SK-N-SH treated with all-trans-retinoic acid at 6 μM for 48 hours (cell line): ENCODE data around the gene NXF1.
"Not testable (repeated sequence)": the region's sequence is repeated elsewhere in the genome, so short reads cannot be mapped to it uniquely, and the experiment has no call there.

Source experiments
- ATAC-seq: fragments of 200-7000 bp; cut with Tn5 transposase; 3 replicates; pipeline ENCODE4 v1.9.1; 2020; ENCODE audit warnings: mild to moderate bottlenecking, moderate library complexity
- ARNTL ChIP-seq: fragments of 450-650 bp; formaldehyde crosslinking; IDR thresholded peaks from 2 replicates; pipeline ENCODE4 v1.5.0; 2020; ENCODE audit warnings: low read depth, mild to moderate bottlenecking, moderate library complexity, borderline replicate concordance
- BACH2 ChIP-seq: fragments of 250-450 bp; sonication (Bioruptor Pico); IDR thresholded peaks from 2 replicates; pipeline ENCODE4 v1.9.0; 2021; ENCODE audit warnings: mild to moderate bottlenecking, borderline replicate concordance
- CSDC2 ChIP-seq: fragments of 250-450 bp; sonication (Bioruptor Pico); IDR thresholded peaks from 2 replicates; pipeline ENCODE4 v1.5.0; 2020; ENCODE audit warnings: mild to moderate bottlenecking, moderate library complexity
- ESRRG ChIP-seq: fragments of 250-450 bp; sonication (Bioruptor Pico); IDR thresholded peaks from 2 replicates; pipeline ENCODE4 v1.6.1; 2021; ENCODE audit warnings: mild to moderate bottlenecking
- GLIS3 ChIP-seq: fragments of 250-450 bp; sonication (Bioruptor Pico); IDR thresholded peaks from 2 replicates; pipeline ENCODE4 v1.5.0; 2020; ENCODE audit warnings: mild to moderate bottlenecking, moderate library complexity
- ISL1 ChIP-seq: fragments of 250-450 bp; sonication (Bioruptor Pico); IDR thresholded peaks from 2 replicates; pipeline ENCODE4 v2.1.2; 2022; ENCODE audit warnings: mild to moderate bottlenecking, moderate library complexity
- OSR1 ChIP-seq: fragments of 250-450 bp; sonication (Bioruptor Pico); IDR thresholded peaks from 2 replicates; pipeline ENCODE4 v1.8.0; 2022; ENCODE audit warnings: moderate library complexity, mild to moderate bottlenecking, inconsistent platforms
- PPARA ChIP-seq: fragments of 250-450 bp; sonication (Bioruptor Pico); IDR thresholded peaks from 2 replicates; pipeline ENCODE4 v1.5.0; 2020; ENCODE audit warnings: mild to moderate bottlenecking, borderline replicate concordance
- SNAI2 ChIP-seq: fragments of 250-450 bp; sonication (Bioruptor Pico); IDR thresholded peaks from 2 replicates; pipeline ENCODE4 v1.5.0; 2020; ENCODE audit warnings: mild to moderate bottlenecking, moderate library complexity
- TCF4 ChIP-seq: fragments of 250-450 bp; sonication (Bioruptor Pico); IDR thresholded peaks from 2 replicates; pipeline ENCODE4 v1.8.0; 2021; ENCODE audit warnings: mild to moderate bottlenecking, moderate library complexity, borderline replicate concordance
- TOX ChIP-seq: fragments of 250-450 bp; sonication (Bioruptor Pico); IDR thresholded peaks from 2 replicates; pipeline ENCODE4 v1.8.0; 2021; ENCODE audit warnings: mild to moderate bottlenecking, moderate library complexity, borderline replicate concordance
- ZC3H10 ChIP-seq: fragments of 250-450 bp; sonication (Bioruptor Pico); IDR thresholded peaks from 2 replicates; pipeline ENCODE4 v1.5.1; 2021; ENCODE audit warnings: mild to moderate bottlenecking, moderate library complexity
- ZFP3 ChIP-seq: fragments of 250-450 bp; sonication (Bioruptor Pico); IDR thresholded peaks from 2 replicates; pipeline ENCODE4 v1.5.0; 2020; ENCODE audit warnings: mild to moderate bottlenecking, moderate library complexity
- ZFP30 ChIP-seq: fragments of 450-650 bp; formaldehyde crosslinking; IDR thresholded peaks from 2 replicates; pipeline ENCODE4 v1.5.0; 2022; ENCODE audit warnings: mild to moderate bottlenecking, moderate library complexity
- ZNF565 ChIP-seq: fragments of 450-650 bp; formaldehyde crosslinking; conservative IDR thresholded peaks from 2 replicates; pipeline ENCODE4 v1.5.0; 2020; ENCODE audit warnings: low read depth, mild to moderate bottlenecking, moderate library complexity
- ZNF70 ChIP-seq: fragments of 450-650 bp; formaldehyde crosslinking; IDR thresholded peaks from 2 replicates; pipeline ENCODE4 v1.5.0; 2020; ENCODE audit warnings: mild to moderate bottlenecking, moderate library complexity
- ZNF8 ChIP-seq: fragments of 450-650 bp; formaldehyde crosslinking; IDR thresholded peaks from 2 replicates; pipeline ENCODE4 v1.5.0; 2020; ENCODE audit warnings: mild to moderate bottlenecking, moderate library complexity
- TF ChIP-seq, protein P1 (sequence below): fragments of 250-450 bp; sonication (Bioruptor Pico); IDR thresholded peaks from 2 replicates; pipeline ENCODE4 v1.8.0; 2020; ENCODE audit warnings: mild to moderate bottlenecking, moderate library complexity, borderline replicate concordance
- TF ChIP-seq, protein P2 (sequence below): fragments of 250-450 bp; sonication (Bioruptor Pico); IDR thresholded peaks from 2 replicates; pipeline ENCODE4 v1.5.1; 2021; ENCODE audit warnings: mild to moderate bottlenecking, moderate library complexity
- TF ChIP-seq, protein P3 (sequence below): fragments of 250-450 bp; sonication (Bioruptor Pico); IDR thresholded peaks from 2 replicates; pipeline ENCODE4 v1.8.0; 2021; ENCODE audit warnings: low read depth, mild to moderate bottlenecking, moderate library complexity, borderline replicate concordance
- TF ChIP-seq, protein P4 (sequence below): fragments of 250-450 bp; sonication (Bioruptor Pico); IDR thresholded peaks from 2 replicates; pipeline ENCODE4 v1.5.0; 2020; ENCODE audit warnings: mild to moderate bottlenecking, moderate library complexity

Gene NXF1

DNA sequence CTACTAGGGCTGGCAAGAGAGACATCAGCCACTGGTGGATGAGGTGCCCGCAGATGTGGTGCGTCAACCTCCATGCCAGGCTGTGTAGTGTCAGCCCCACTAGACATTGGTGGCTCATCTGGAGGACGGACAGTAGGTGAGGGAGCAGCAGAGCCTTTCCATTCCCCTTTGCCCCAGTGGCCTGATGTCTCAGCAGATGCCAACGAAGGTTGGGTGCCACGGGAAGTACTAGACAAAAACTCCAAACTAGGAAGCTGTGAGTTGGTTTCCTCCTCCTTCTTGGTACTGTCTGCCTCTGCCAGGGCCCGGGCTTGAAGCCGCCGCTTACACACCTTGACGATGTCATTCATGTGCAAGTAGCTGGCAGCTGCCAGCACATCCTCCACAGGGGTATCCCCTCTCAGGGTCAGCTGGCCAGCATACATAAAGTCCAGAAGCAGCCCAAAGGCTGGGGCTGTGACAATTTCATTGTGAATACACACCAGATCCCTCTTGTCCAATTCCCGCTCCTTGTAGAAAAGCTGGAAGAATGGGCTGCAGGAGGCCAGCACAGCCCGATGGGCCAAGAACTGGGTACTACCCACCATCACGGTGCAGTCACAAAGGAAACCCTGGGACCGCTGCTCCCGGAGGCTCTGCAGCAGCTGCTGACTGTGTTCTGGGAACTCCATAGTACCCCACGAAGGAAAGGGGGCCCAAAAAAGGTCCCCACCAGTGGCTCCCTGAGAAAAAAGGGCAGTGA, 52.1 kb downstream of the NXF1 start:
- ATAC-seq, result peak; percentile 2; the same call in 2 of the 3 replicates
- TF ChIP-seq ISL1, result no peak
- no peak for TF ChIP-seq TOX (CRISPR knock-in tag)
- no peak for TF ChIP-seq ESRRG (CRISPR knock-in tag)
- no peak for TF ChIP-seq ZNF8
- no peak for TF ChIP-seq PPARA (CRISPR knock-in tag)
- no peak for TF ChIP-seq ARNTL (CRISPR knock-in tag)
- TF ChIP-seq ZC3H10 (CRISPR knock-in tag), result no peak
- TF ChIP-seq BACH2 (CRISPR knock-in tag), result no peak
- no peak for TF ChIP-seq SNAI2 (CRISPR knock-in tag)
- TF ChIP-seq, protein P1, sequence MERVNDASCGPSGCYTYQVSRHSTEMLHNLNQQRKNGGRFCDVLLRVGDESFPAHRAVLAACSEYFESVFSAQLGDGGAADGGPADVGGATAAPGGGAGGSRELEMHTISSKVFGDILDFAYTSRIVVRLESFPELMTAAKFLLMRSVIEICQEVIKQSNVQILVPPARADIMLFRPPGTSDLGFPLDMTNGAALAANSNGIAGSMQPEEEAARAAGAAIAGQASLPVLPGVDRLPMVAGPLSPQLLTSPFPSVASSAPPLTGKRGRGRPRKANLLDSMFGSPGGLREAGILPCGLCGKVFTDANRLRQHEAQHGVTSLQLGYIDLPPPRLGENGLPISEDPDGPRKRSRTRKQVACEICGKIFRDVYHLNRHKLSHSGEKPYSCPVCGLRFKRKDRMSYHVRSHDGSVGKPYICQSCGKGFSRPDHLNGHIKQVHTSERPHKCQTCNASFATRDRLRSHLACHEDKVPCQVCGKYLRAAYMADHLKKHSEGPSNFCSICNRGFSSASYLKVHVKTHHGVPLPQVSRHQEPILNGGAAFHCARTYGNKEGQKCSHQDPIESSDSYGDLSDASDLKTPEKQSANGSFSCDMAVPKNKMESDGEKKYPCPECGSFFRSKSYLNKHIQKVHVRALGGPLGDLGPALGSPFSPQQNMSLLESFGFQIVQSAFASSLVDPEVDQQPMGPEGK (CRISPR knock-in tag), result no peak
- TF ChIP-seq, protein P2, sequence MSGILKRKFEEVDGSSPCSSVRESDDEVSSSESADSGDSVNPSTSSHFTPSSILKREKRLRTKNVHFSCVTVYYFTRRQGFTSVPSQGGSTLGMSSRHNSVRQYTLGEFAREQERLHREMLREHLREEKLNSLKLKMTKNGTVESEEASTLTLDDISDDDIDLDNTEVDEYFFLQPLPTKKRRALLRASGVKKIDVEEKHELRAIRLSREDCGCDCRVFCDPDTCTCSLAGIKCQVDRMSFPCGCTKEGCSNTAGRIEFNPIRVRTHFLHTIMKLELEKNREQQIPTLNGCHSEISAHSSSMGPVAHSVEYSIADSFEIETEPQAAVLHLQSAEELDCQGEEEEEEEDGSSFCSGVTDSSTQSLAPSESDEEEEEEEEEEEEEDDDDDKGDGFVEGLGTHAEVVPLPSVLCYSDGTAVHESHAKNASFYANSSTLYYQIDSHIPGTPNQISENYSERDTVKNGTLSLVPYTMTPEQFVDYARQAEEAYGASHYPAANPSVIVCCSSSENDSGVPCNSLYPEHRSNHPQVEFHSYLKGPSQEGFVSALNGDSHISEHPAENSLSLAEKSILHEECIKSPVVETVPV, result no peak
- TF ChIP-seq, all 23 proteins: peak for 0

DNA sequence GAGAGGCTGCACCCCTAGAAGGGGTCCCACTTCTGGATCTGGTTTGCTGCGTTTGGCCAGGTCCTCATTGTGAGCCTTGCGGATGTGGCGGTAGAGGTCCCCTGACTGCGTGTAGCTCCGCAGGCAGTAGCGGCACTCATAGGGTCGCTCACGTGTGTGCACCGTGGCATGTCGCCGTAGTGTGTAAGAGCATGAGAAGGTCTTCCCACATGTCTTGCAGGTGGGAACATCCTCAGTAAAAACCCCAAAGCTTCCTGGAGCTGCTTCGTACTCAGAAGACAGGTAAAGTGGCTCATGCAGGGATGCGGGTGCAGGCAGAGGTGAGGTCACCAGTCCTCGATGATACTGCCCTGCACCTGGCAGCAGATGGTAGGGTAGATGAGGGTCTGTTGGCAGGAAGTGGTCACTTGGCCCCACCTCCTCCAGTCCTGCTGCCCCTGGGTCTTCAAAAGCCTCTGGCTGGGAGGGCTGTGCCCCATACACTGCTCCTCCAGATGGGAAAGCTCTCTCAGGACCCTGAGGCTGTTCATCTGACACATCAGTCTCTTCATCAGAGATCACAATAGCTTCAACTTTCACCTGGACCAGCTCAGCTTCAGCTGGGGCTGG, 53.0 kb downstream of the NXF1 start:
- TF ChIP-seq, protein P1 (CRISPR knock-in tag), result no peak
- TF ChIP-seq PPARA (CRISPR knock-in tag), result no peak
- TF ChIP-seq SNAI2 (CRISPR knock-in tag), result no peak
- TF ChIP-seq ZNF565 (CRISPR knock-in tag), result no peak
- TF ChIP-seq ARNTL (CRISPR knock-in tag), result no peak
- TF ChIP-seq, protein P3, sequence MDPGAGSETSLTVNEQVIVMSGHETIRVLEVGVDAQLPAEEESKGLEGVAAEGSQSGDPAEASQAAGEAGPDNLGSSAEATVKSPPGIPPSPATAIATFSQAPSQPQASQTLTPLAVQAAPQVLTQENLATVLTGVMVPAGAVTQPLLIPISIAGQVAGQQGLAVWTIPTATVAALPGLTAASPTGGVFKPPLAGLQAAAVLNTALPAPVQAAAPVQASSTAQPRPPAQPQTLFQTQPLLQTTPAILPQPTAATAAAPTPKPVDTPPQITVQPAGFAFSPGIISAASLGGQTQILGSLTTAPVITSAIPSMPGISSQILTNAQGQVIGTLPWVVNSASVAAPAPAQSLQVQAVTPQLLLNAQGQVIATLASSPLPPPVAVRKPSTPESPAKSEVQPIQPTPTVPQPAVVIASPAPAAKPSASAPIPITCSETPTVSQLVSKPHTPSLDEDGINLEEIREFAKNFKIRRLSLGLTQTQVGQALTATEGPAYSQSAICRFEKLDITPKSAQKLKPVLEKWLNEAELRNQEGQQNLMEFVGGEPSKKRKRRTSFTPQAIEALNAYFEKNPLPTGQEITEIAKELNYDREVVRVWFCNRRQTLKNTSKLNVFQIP (CRISPR knock-in tag), result no peak
- TF ChIP-seq ESRRG (CRISPR knock-in tag), result no peak
- TF ChIP-seq ZFP3 (CRISPR knock-in tag), result no peak
- TF ChIP-seq, protein P4, sequence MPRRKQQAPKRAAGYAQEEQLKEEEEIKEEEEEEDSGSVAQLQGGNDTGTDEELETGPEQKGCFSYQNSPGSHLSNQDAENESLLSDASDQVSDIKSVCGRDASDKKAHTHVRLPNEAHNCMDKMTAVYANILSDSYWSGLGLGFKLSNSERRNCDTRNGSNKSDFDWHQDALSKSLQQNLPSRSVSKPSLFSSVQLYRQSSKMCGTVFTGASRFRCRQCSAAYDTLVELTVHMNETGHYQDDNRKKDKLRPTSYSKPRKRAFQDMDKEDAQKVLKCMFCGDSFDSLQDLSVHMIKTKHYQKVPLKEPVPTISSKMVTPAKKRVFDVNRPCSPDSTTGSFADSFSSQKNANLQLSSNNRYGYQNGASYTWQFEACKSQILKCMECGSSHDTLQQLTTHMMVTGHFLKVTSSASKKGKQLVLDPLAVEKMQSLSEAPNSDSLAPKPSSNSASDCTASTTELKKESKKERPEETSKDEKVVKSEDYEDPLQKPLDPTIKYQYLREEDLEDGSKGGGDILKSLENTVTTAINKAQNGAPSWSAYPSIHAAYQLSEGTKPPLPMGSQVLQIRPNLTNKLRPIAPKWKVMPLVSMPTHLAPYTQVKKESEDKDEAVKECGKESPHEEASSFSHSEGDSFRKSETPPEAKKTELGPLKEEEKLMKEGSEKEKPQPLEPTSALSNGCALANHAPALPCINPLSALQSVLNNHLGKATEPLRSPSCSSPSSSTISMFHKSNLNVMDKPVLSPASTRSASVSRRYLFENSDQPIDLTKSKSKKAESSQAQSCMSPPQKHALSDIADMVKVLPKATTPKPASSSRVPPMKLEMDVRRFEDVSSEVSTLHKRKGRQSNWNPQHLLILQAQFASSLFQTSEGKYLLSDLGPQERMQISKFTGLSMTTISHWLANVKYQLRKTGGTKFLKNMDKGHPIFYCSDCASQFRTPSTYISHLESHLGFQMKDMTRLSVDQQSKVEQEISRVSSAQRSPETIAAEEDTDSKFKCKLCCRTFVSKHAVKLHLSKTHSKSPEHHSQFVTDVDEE, result no peak
- TF ChIP-seq BACH2 (CRISPR knock-in tag), result no peak
- TF ChIP-seq CSDC2 (CRISPR knock-in tag), result no peak
- no peak for TF ChIP-seq TOX (CRISPR knock-in tag)
- no peak for TF ChIP-seq ZNF70 (CRISPR knock-in tag)
- no peak for TF ChIP-seq ZC3H10 (CRISPR knock-in tag)
- TF ChIP-seq ZFP30 (CRISPR knock-in tag), result no peak
- TF ChIP-seq TCF4 (CRISPR knock-in tag), result no peak
- TF ChIP-seq ISL1, result no peak
- no peak for TF ChIP-seq OSR1 (CRISPR knock-in tag)
- TF ChIP-seq GLIS3 (CRISPR knock-in tag), result no peak
- ATAC-seq, result no peak

DNA sequence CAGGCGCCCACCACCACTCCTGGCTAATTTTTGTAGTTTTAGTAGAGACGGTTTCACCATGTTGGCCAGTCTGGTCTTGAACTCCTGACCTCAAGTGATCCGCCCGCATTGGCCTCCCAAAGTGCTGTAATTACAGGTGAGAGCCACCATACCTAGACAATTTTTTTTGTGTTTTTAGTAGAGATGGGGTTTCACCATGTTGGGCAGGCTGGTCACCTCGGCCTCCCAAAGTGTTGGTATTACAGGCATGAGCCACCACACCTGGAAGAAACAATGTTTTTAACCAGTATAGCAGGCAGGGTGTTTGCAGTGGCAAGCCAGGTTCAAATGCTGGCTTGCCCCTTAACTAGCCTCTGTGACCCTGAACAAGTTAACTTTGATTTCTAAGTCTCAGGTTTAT, 55.3 kb downstream of the NXF1 start:
- ATAC-seq, result not testable (repeated sequence)
